ENCODE results near the gene ELAVL1.

Gene ELAVL1

DNA sequence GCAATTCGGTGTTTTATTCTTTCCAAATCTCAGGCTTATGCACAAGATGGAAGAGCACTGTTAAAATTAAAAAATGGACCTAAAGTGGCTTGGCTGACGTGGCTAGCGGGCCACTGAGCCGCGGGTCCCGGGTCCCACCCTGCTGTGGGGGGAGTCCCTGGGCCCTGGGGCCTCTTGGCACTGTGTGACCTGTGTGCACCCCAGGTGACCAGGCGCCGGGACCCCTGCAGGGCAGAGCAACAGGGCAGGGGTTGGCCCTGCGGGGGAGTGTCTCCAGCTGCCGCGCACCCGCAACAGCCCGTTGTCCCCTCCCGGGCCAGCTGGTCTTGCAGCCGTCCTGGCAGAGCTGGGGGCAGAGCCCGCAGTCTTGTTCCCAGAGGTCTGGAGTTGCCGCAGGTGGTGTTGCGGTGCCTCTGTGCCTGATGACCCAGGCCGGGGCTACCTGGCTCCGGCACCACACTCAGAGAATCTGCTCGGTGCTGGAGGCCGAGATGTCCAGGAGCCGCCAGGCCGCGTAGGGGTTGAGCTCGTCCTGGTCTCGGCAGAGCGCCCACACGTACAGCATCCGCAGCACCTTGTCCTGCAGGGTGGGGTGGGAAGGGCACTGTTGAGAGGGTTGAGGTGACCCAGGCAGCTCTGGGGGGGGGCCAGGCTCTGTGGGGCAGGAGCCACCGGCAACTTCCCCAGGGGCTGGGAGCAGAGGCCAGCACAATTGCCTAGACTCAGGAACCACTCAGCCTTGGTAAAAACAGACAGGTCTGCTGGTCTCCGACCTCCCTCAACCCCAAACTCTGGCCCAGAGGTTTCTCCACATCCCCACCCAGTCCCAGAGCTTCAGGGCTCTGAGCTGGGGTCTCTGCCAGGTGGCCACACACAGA, 78.5 kb downstream of the ELAVL1 start:
- no peak for DNase-seq (ENCODE audit: low read depth)
- no peak overlapping the region for H3K4me3 ChIP-seq (ENCODE audit: low read depth, low read length)
- TF ChIP-seq, protein P1, sequence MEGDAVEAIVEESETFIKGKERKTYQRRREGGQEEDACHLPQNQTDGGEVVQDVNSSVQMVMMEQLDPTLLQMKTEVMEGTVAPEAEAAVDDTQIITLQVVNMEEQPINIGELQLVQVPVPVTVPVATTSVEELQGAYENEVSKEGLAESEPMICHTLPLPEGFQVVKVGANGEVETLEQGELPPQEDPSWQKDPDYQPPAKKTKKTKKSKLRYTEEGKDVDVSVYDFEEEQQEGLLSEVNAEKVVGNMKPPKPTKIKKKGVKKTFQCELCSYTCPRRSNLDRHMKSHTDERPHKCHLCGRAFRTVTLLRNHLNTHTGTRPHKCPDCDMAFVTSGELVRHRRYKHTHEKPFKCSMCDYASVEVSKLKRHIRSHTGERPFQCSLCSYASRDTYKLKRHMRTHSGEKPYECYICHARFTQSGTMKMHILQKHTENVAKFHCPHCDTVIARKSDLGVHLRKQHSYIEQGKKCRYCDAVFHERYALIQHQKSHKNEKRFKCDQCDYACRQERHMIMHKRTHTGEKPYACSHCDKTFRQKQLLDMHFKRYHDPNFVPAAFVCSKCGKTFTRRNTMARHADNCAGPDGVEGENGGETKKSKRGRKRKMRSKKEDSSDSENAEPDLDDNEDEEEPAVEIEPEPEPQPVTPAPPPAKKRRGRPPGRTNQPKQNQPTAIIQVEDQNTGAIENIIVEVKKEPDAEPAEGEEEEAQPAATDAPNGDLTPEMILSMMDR (IDR thresholded peaks at IDR 0.05; ENCODE audit: low read depth, low read length, missing control alignments), result no peak

DNA sequence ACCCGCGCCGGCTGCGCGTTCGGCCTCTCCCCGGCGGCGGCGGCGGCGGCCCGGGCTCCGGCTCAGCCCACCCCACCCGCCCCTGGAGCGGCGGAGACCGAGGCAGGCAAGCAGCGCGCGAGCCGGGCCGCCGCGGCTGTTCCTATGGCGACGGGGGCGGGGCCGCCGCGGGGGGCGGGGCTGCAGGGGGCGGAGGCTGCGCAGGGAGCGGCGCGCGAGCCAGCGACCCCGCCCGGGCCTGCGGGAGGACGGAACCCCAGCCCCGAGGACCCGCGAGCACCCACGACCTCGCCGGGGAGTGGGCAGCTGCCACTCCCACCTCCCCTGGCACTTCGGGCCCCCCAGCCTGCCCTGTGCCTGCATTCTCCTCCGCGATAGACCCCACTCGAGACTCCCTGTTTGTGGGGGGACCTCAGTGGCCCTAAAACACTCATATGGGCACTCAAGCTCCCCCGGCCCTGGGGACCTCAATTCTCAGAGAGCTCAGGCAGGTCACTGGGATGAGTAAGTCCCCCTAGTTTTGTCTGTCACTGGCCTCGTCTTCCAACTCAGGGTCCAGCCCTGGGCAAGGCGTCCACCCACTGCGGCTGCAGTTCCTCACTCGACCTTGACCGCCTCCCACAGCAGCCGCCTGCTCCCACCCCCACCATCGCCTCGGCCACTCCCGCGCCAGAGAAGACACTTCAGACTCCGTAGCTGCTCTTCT, 79.3 kb downstream of the ELAVL1 start, which contains the start of gene CTXN1:
Gene CTXN1, minus strand, starts transcription at position 115 of the 706 bp plus-strand sequence. CDS start 597 bp downstream, outside the sequence.
- no peak for DNase-seq (ENCODE audit: low read depth)
- TF ChIP-seq, protein P1 (IDR thresholded peaks at IDR 0.05; ENCODE audit: low read depth, low read length, missing control alignments), result no peak
- peak within 1 kb of the TSS; percentile 28; the same call in 1 of the 2 replicates for H3K4me3 ChIP-seq (ENCODE audit: low read depth, low read length)

DNA sequence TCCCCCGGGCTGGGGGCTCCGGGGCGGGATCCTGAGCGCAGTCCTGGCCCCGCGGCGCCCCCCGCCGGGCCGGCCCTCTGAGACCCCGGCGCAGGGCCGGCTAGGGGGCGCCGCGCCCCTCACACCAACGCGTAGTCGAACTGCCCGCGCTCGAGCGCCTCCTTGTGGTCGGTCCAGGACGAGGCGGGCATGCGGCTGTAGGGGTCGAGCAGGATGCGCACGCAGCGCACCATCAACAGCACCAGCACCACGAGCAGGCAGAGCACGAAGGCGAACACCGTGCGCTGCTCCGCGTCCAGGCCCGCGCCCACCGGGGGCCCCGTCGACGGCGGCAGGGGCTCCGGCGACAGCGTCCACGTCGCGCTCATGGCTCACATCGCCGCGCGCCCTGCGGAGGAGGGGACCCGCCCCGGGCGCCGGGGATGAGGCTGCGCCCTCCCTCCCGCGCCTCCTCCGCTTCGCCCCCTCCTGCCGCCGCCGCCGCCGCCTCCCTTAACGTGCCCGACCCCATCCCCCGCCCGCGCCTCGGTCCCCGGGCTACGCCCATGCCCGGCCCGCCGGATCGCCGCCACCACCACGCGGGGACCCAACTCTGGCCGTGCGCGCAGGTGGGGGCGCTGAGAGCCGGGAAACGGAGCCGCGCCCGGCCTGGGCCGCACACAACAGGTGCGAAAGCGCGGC, 80.1 kb downstream of the ELAVL1 start:
- TF ChIP-seq, protein P1 (IDR thresholded peaks at IDR 0.05; ENCODE audit: low read depth, low read length, missing control alignments), result peak; percentile 83
- H3K4me3 ChIP-seq (ENCODE audit: low read depth, low read length), result peak overlapping the region; percentile 28; the same call in 1 of the 2 replicates
- DNase-seq (ENCODE audit: low read depth), result no peak

DNA sequence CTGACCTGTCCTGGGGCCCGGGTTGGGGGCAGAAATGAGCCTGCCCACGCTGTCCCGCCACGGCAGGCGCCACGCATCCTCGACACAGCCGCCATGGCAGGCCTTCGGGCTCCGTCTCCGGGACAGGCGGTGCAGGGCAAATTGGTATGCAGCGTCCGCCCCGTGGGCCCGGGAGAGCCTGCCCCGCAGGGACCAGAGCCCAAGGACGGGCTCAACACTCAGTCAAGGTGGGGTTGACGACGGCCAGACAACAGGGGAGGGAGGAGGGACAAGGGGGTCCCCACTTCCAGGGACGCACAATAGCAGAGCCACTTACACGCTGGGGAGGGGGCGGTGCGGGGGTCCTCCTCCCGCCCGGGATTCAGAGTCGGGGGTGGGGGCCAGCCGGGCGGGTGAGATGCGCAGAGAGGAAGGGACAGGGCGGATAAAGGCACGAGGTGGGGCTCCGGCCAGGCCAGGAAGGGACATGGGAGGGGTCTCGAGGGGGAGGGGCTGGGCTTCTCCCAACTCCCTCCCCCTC, 80.7 kb downstream of the ELAVL1 start:
- no peak for DNase-seq (ENCODE audit: low read depth)
- TF ChIP-seq, protein P1 (IDR thresholded peaks at IDR 0.05; ENCODE audit: low read depth, low read length, missing control alignments), result no peak
- H3K4me3 ChIP-seq (ENCODE audit: low read depth, low read length), result no peak overlapping the region

DNA sequence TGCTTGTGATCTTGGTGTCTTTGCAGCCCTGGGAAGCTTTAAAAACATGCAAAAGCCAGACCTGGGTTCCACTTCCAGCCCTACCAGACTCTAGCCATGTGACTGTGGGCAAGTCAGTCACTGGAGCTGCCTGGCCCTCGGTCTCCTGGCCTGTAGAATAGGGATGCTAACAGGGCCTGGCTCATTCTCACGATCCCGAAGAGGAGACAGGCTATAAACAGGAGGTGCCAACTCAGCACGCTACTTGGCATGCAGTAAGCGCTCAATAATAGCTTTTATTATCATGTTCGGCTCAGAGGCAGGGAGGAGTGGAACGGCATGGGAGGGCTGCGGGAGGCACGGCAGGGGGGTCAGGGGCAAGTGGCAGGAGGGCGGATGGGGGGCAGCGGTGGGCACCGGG, 81.2 kb downstream of the ELAVL1 start:
- TF ChIP-seq, protein P1 (IDR thresholded peaks at IDR 0.05; ENCODE audit: low read depth, low read length, missing control alignments), result no peak
- DNase-seq (ENCODE audit: low read depth), result no peak
- no peak overlapping the region for H3K4me3 ChIP-seq (ENCODE audit: low read depth, low read length)

DNA sequence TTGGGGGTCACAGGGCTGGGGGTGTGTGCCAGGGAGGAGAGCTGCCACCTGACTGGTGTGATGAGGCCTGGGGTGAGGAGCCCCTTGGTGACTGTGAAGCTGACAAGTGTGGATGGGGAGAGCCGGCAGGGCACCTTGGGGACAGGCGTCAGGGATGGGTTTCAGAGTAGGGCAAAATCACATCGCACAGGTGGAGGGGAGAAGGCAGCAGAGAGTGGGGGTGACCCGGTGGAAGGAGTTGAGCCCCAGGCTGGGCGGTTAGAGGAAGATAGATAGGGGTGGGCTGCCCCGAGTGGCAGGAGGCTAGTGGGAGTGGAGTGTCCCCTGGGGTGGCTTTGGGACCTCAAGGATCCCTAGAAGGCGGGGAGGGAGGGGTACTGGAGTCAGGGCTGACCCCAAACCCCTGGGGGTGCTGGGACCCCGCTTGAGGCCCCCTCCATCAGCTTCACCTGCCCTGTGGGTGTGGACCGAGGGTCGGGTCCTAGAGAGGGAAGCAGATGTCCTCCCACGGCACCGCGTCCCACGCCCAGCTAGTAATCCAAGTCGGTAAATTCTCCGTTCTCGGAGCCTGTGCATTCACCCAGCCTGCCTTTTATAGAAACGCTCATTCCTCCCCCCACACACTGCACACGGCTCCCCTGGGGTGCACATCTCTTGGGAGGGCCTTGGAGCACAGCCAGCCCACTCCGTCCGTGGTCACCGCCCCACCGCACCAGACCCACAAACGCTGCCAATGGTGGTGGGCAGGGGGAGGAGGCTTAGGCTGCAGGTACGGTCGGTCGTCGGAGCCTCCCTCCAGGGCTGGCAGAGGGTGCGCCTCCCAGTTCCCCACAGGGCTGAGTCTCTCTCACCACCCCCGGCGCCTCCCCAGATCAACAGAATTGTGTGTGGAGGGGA, 81.9 kb downstream of the ELAVL1 start:
- TF ChIP-seq, protein P1 (IDR thresholded peaks at IDR 0.05; ENCODE audit: low read depth, low read length, missing control alignments), result no peak
- no peak overlapping the region for H3K4me3 ChIP-seq (ENCODE audit: low read depth, low read length)
- DNase-seq (ENCODE audit: low read depth), result no peak
